Fibroblast of the conjunctiva (primary cell): Measurements from ENCODE around the gene YIPF1.

Experiments used
- DNase-seq: peaks from one replicate; pipeline ENCODE4 v3.0.0-alpha.2; 2010; ENCODE audit warnings: low read depth

YIPF1 gene

GRCh38 chr1:53889304-53890298 lies at the start of gene YIPF1:
TSS of gene YIPF1 (minus strand) at chr1:53889797. CDS start at chr1:53888937, 860 bp downstream.
- DNase-seq, result peak; percentile 76

GRCh38 chr1:53938136-53938830 lies 48.7 kb upstream of the YIPF1 start:
- DNase-seq, result no peak

- no peak for DNase-seq
These were observed 46.8 kb upstream of the YIPF1 start for GRCh38 chr1:53936430-53936829.

DNA sequence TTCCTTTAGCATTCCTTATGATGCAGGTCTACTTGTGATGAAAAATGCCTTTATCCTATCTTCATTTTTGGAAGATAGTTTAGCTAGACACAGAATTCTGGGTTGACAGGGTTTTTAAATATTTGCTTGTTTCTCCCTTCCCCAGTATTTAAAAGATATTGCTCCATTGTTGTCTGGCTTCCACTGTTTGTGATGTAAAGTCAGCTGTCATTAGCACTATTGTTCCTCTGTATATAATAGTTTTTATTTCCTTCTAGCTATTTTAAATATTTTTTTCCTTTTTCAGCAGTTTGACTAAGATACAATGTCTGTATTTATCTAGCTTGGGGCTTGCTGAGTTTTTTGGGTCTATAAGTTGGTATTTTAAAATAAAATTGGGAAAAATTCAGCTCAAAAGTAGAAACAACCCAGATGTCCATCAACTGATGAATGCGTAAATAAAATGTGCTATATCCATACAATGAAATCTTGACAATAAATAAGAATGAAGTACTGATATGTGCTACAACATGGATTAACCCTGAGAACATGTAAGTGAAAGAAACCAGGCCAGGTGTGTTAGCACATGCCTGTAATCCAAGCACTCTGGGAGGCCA lies 44.7 kb upstream of the YIPF1 start:
- no peak for DNase-seq

DNA sequence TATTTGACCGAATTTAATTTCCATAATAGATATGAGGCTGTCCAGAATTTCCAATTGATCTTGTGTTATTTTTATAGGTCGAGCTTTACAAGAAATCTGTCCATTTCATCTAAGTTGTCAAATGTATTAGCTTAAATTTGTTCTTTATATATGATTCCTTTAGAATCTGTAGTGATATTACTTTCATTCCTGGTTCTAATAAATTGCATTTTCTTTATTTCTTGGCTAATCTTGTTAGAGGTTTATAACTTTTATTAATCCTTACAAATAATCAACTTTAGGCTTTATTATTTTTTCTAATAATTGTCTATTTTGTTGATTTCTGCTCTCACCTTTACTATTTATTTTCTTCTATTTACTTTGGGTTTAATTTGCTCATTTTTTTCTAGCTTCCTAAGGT lies 41.9 kb upstream of the YIPF1 start:
- DNase-seq, result no peak

DNA sequence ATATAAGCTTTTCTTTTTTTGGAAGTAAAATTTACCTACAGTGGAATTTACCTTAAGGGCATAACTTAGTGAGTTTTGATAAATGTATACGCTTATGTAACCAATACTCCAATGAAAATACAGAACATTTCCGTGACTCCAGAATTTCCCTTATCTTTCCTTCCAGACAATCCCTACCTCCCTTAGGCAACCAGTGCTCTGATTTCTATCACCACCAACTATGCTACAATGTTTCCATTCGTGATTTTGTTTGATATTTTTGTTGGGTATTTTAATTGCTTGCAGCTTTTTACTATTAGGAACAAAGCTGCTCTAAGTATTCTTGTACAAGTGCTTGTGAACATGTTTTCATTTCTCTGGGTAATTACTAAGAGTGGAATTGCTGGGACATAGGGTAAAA lies 41.3 kb upstream of the YIPF1 start:
- DNase-seq, result no peak

DNA sequence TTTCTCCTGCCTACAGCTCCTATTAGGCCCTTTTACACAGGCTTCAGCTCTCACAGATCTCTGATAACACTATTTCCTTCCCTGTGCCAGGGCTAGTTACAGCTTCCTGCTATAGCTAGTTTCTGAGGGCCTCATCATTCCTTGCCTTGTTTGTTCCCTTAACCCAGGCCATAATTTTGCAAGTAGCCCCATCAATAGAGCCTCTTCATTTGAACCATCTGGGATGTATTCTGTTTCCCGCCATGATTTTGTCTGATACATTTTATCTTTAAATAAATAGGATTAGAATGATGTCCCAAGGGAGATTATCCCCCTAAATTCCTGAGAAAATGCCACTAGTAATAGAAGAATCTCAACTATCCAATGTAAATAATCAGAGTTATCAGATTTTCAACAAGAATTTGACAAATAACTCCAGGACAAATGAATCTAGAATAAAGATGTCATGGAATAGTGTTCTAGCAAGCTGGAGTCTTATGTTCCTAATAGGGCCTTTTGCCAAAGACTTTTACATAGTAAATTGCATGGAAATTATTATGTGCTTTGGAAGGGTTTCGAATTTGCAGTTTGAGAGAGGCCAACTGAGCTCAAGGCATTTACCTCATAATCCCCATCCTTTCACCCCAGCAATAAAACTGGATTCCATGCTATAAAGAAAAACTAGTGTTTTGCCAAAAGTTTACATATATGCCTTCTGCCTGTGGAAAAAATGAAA lies 39.8 kb upstream of the YIPF1 start:
- DNase-seq, result no peak

GRCh38 chr1:53927376-53927881 lies 37.8 kb upstream of the YIPF1 start:
- no peak for DNase-seq

- no peak for DNase-seq
These were observed 30.1 kb upstream of the YIPF1 start for GRCh38 chr1:53919675-53920066.

- no peak for DNase-seq
These were observed 28.7 kb upstream of the YIPF1 start for GRCh38 chr1:53918343-53918742.

DNA sequence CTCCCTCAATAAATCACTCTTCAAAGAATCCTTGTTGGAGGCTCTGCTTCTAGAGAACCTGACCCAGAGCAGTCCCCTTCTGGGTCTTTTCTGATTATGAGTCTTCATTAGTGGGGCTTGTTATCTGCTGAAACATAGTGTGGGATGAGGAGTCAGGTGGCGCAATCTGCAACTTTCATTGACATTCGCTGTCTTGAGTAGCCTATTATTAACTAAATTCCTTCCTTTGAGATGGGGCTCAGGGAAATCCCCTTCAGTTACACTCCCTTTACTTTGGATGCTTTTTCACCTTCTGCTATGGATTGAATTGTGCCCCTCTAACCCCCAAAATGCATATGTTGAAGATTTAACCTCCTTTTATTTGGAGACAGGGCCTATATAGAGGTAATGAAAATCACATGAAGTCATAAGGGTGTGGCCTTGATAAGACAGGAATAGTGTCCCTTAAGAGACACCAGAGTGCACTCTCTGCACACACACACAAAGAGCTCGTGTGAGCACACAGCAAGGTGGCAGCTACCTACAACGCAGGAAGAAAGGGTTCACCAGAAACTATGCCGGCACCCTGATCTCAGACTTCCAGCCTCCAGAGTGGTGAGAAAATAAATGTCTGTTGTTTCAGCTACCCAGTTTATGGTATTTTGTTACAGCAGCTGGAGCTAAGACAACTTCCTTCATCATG lies 23.9 kb upstream of the YIPF1 start:
- DNase-seq, result no peak

- DNase-seq, result no peak
These were observed 21.8 kb upstream of the YIPF1 start for GRCh38 chr1:53911442-53911841.

DNA sequence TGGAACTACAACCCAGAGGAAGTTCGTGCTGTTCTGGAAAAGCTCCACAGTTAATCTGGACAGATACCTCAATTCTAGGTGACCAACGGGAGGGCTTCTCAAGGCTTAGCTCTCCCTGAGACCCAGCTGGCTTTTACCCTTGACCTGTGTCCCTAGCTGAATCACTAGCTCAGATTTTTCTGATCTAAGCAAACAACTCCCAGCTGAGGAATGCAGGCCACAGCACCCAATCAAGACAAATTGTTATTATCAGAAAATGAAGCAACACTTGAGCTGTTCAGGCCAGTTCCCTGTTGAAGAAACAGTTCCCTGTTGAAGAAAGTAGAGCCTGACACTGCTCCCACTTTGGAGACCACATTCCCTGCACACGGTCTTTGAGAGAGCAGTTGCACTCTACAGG lies 20.3 kb upstream of the YIPF1 start:
- no peak for DNase-seq

GRCh38 chr1:53906121-53906520 lies 16.5 kb upstream of the YIPF1 start:
- DNase-seq, result no peak

DNA sequence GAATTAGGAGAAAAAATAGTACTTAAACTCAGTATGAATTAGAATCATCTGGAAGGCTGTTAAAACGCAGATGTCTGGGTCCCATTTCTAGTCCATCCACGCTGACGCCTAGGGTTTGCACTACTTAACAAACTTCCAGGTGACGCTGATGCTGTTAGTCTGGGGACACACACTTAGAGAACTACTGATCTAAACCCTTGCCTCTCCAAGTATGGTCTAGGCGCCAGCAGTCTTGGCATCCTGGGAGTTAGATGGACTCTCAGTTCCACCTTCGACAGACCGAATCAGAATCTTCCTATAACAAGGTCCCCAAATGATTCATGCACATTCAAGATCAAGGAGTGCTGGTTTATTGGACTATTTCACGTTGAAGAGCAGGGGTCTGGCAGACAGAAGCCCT lies 15.9 kb upstream of the YIPF1 start:
- no peak for DNase-seq

- no peak for DNase-seq
These were observed 12.9 kb upstream of the YIPF1 start for GRCh38 chr1:53902235-53903138.

DNA sequence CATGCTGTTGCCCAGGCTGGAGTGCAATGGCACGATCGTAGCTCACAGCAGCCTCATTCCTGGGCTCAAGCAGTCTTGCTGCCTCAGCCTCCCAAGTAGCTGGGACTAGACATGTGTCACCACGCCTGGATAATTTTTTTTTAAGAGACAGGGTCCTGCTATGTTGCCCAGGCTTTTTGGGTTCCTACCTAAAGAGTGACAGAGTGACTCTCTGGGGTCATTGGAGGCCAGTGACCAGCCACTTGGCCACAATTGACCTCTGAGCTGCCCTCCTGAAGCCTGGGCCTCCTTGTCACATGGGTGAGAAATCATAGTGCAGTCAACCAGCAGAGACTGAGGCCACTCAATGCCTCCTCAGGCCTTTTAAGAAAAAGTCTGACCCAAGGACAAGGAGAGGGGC lies 10.1 kb upstream of the YIPF1 start:
- DNase-seq, result no peak

GRCh38 chr1:53899206-53899628 lies 9.6 kb upstream of the YIPF1 start:
- peak; percentile 34 for DNase-seq

DNA sequence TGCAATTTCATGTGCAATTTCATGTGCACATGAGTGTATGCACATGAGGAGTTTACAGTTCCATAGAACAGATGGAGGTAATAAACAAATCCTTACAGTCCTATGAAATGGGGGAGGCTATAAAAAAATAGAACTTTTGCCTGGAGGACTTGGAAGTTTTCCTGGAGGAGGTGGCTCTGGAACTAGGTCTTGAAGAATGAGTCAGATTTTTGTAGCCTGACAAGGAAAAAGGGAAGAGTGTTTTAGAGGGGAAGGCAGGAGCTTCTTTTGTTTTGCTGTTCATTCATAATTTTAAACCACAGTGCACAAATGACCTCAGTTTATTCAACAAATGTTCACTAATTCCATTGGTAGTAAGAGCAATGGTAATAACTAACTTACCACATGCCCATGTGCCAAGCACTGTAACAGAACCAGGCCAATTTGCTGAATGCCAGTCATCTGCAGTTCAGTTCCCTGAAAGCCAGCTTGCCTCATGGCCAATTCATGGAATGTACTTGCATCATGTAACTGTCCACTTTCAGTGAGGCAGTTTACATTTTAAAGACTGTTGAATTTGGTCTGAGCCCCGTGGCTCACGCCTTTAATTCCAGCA lies 7.1 kb upstream of the YIPF1 start:
- peak; percentile 81 for DNase-seq

- no peak for DNase-seq
These were observed 5.8 kb upstream of the YIPF1 start for GRCh38 chr1:53895421-53895820.
